Midbrain (tissue), 1 donor: Measurements from ENCODE around the gene PUS10.
"Not testable (repeated sequence)": the region's sequence is repeated elsewhere in the genome, so short reads cannot be mapped to it uniquely, and the experiment has no call there.

Experiments
- DNase-seq: peaks from one replicate; lab custom pipeline; 2025; lab: John Stamatoyannopoulos, UW

The PUS10 gene

GRCh38 chr2:61011678-61012077 lies 6.4 kb downstream of the PUS10 start:
- DNase-seq = no peak

GRCh38 chr2:61009355-61009754 lies 8.7 kb downstream of the PUS10 start:
- no peak for DNase-seq

- DNase-seq = no peak
These were observed 11.5 kb downstream of the PUS10 start for GRCh38 chr2:61006486-61007105.

GRCh38 chr2:61005736-61006135 lies 12.3 kb downstream of the PUS10 start:
- DNase-seq = no peak

- DNase-seq = peak; percentile 56
These were observed 19.2 kb downstream of the PUS10 start for GRCh38 chr2:60998628-60999545.

GRCh38 chr2:60994131-60994530 lies 23.9 kb downstream of the PUS10 start:
- no peak for DNase-seq

- DNase-seq = peak; percentile 3
These were observed 25.1 kb downstream of the PUS10 start for GRCh38 chr2:60992985-60993392.

GRCh38 chr2:60991644-60992043 lies 26.4 kb downstream of the PUS10 start:
- DNase-seq = no peak

- DNase-seq = no peak
These were observed 28.8 kb downstream of the PUS10 start for GRCh38 chr2:60989259-60989658.

GRCh38 chr2:60987656-60988055 lies 30.4 kb downstream of the PUS10 start:
- not testable (repeated sequence) for DNase-seq

GRCh38 chr2:60987041-60987440 lies 31.0 kb downstream of the PUS10 start:
- no peak for DNase-seq

- DNase-seq = no peak
These were observed 33.3 kb downstream of the PUS10 start for GRCh38 chr2:60984720-60985119.

GRCh38 chr2:60982066-60982465 lies 36.0 kb downstream of the PUS10 start:
- not testable (repeated sequence) for DNase-seq

- no peak for DNase-seq
These were observed 37.8 kb downstream of the PUS10 start for GRCh38 chr2:60980071-60980815.

GRCh38 chr2:60979231-60979630 lies 38.8 kb downstream of the PUS10 start:
- no peak for DNase-seq

GRCh38 chr2:60977562-60977895 lies 40.5 kb downstream of the PUS10 start:
- DNase-seq = no peak

- no peak for DNase-seq
These were observed 41.0 kb downstream of the PUS10 start for GRCh38 chr2:60976875-60977561.

- no peak for DNase-seq
These were observed 41.7 kb downstream of the PUS10 start for GRCh38 chr2:60976256-60976850.

- no peak for DNase-seq
These were observed 43.4 kb downstream of the PUS10 start for GRCh38 chr2:60974652-60975051.

- no peak for DNase-seq
These were observed 44.4 kb downstream of the PUS10 start for GRCh38 chr2:60973705-60974104.

GRCh38 chr2:60972889-60973656 lies 45.0 kb downstream of the PUS10 start:
- no peak for DNase-seq
